ENCODE results near the gene LSM7.
A peak's percentile ranks its signal among the peaks of the same experiment; 100 is the strongest.
"Not testable (repeated sequence)": the region's sequence is repeated elsewhere in the genome, so short reads cannot be mapped to it uniquely, and the experiment has no call there.

Gene LSM7

DNA sequence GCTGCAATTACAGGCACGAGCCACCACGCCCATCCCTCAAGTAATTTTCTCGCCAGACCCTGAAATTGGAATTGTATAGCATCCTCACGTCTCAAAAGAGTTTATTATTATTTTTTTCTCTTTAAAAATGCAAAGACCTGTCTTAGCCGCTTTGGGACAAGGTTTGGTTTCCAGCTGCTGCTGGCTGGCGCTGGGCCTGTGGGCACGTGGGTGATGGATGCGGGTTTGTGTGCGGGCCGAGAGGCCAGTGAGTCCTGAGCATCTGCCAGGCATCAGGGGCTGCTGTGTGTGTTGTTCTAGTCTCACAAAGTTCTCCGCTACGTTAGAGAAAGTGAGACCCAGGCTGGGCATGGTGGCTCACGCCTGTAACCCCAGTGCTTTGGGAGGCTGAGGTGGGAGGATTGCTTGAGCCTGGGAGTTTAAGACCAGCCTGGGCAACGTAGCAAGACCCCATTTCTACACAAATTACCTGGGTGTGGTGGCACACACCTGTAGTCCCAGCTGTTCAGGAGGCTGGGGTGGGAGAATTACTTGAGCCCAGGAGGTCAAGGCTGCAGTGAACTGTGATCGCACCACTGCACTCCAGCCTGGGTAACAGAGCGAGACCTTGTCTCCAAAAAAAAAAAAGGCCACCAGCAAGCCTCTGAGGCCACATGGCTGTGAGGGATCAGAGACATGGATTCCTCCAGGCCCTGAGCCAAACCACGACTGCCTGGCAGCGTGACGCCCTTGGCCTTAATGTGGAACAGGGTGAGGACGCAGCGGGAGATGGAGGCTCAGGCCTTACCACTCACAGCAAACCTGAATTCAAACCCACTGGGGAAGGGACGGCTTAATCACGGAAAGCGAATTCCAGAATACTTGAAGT is 27.0 kb upstream of the LSM7 start:
- DNase-seq (ENCODE audit: low read depth, low spot score): no peak

GRCh38 chr19:2354670-2355069 is 26.3 kb upstream of the LSM7 start:
- no peak for DNase-seq (ENCODE audit: low read depth, low spot score)

DNA sequence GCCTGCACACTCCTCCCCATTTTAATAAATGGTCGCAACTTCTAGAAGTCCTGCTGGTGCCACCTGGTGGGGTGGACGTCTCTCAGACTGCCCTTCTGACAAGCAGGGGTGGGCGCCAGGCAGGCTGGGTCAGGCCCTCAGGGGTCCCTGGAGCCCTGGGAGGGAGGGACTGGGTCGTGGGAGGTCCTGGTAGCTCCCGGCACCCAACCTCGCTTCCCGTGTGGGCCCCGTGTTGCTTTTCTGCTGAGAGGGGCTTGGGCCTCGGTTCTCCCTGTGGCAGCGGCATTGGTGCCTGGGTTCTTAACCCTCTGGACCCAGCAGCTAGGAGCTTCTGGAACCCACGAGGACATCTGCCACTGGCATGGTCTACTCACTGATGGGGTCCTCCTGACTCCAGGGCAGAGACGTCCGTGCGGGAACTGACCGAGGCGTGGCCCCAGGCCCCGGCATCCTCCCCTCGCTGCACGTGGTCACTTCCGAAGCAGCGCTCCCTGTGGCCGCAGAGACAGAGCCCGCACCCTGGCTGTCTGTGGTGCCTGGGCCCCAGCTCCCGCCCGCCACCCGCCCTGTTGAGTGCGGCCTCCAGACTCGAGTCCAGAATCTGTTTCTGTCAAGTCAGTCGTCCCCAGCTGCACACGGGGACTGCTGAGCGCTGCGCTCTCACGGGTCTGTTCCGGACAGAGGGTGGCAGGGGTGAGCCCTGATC is 25.7 kb upstream of the LSM7 start:
- no peak for DNase-seq (ENCODE audit: low read depth, low spot score)

DNA sequence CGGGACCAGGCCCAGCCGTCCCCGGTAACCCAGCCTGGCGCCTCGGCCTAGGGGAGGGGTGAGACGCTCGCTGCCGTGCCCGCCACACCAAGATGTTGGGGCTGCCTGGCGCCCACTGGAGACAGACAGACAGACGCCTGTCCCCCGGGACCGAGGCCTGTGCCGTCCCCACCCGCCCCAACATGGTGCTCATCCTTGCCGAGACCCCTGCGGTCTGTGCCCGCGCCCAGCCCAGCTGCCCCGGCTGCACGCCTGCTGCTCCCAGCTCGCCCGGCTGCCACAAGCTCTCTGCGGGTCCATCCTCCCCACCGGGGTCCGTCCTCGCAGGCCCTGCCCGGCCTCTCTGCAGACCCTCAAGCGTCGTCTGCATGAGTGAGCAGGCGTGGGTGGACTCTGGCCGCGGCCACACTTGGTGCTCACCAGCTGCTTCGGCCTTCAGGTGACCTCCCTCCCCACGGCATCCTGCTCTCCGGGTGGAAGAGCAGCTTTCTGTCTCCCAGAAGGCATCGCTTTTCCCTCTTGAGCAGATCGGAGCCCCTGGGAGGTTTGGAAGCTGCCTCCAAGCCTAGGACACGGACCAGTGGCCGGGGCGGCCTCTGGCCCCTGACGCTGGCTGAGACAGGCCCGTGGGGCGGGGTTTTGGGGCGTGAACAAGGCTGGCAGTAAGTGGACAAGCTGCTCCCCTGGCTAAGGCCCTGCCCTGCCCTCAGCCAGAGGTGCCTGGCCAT is 24.9 kb upstream of the LSM7 start:
- no peak for DNase-seq (ENCODE audit: low read depth, low spot score)

GRCh38 chr19:2352121-2352520 is 23.7 kb upstream of the LSM7 start:
- no peak for DNase-seq (ENCODE audit: low read depth, low spot score)

GRCh38 chr19:2351591-2351990 is 23.2 kb upstream of the LSM7 start:
- DNase-seq (ENCODE audit: low read depth, low spot score): no peak

DNA sequence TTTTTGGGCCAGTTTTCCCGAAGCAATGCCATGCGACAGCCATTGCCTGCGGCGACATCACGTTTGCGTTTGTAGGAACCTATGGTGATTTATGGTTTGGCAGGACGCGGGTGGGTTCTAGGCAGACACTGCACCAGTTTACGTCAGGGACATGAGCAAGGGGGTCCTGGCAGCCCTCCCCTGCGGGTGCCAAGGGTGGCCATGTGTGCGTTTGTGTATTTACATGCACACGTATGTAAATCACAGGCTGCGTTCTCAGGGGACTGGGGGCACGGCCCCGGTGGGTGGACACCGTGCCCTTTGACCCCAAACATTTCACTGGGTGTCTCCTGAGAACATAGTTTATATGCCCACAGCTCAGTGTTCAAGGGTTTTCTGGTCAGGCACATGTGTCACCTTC is 22.3 kb upstream of the LSM7 start:
- DNase-seq (ENCODE audit: low read depth, low spot score): no peak

- not testable (repeated sequence) for DNase-seq (ENCODE audit: low read depth, low spot score)
Observed at GRCh38 chr19:2349818-2350217, 21.4 kb upstream of the LSM7 start.

GRCh38 chr19:2345794-2346663 is 17.6 kb upstream of the LSM7 start:
- DNase-seq (ENCODE audit: low read depth, low spot score): no peak

DNA sequence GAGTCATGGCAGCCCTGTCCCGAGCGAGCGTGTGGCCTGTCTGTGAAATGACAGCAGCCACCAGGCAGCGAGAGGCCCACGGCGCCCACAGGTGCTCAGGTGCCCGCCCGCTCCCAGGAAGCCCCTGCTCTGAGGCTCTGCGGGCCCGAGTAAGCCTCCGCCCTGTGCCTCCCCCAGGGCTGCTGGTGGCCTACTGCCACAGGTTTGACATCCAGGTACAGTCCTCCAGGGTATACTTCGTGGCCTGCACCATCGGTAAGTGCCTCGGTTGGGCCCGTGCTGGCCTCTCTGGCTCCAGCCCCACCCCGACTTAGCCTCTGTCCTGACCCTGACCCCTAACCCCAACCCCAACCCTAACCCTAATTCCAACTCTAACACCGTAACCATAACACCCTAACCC is 16.7 kb upstream of the LSM7 start:
- DNase-seq (ENCODE audit: low read depth, low spot score): no peak

DNA sequence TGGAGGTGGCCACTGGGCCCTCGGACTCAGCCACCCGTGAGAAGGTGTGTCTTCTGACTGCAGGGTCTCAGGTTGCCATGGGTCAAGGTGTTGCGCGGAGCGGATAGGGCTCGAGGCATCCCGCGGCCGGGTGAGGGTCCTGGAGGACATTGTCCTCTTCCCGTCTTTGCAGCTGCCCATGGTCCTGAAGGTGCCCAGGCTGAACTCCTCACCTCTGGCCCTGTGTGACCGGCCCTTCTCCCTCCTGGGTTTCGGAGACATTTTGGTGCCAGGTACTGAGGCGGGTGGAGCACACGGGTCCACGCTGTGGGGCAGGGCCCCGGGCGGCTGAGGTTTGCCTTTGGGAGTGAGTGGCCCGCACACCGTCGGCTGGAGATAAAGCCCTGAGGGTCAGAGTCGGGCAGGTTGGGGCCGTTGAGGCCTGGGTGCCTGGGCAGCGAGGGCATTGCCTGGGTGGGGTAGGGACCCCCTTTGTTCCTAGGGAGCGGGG is 16.0 kb upstream of the LSM7 start:
- DNase-seq (ENCODE audit: low read depth, low spot score): no peak

GRCh38 chr19:2343289-2343982 is 15.1 kb upstream of the LSM7 start:
- DNase-seq (ENCODE audit: low read depth, low spot score): no peak

DNA sequence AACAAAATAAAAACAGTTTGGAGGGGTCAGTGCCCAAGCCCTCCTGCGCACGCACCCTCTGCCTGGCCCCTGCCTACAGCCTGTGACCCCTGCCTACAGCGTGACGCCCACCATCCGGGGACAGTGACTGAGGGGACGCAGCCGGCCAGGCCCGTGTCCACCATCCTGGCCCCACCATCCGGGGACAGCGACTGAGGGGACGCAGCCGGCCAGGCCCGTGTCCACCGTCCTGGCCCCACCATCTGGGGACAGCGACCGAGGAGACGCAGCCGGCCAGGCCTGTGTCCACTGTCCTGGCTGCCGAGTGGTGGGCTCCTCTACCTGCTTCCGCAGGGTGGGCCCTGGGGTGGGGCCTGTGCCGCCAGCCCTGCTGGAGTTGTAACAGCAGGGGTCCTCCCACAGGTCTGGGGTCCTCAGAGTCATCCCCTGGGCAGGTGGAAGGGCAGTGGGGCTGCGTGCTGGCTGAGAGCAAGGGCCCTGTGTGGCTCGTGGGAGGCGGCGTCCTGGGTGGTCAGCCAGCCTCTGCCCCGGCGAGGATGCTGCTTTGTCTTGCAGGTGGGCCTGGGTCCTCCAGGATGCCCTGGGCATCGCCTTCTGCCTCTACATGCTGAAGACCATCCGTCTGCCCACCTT is 14.4 kb upstream of the LSM7 start:
- DNase-seq (ENCODE audit: low read depth, low spot score): no peak

GRCh38 chr19:2341982-2342381 is 13.6 kb upstream of the LSM7 start:
- peak; percentile 75 for DNase-seq (ENCODE audit: low read depth, low spot score)

DNA sequence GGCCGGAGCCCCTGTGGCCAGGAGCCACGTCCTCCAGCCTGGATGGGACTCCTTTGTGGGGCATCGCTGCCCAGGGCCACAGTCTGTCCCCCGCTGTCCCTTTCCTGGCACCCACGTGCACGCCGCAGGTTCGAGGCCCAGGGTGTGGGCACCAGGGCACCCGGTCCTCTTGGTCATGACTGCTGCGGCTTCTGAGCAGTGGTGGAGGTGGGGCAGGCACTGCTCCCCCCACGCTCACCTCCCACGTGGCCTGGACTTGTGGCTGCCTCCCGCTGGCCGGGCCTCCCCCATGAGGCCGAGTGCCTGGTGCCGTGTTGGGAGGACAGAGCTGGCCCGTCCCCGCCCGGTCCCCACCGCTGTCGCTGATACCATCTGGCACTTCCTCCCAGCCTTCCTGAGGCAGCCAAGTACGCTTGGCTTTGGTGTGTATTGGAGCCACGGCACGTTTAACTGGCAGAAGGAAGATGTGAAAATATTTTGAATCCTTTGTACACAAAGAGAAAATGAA is 12.9 kb upstream of the LSM7 start:
- DNase-seq (ENCODE audit: low read depth, low spot score): no peak

GRCh38 chr19:2340496-2341243 is 12.3 kb upstream of the LSM7 start:
- no peak for DNase-seq (ENCODE audit: low read depth, low spot score)

DNA sequence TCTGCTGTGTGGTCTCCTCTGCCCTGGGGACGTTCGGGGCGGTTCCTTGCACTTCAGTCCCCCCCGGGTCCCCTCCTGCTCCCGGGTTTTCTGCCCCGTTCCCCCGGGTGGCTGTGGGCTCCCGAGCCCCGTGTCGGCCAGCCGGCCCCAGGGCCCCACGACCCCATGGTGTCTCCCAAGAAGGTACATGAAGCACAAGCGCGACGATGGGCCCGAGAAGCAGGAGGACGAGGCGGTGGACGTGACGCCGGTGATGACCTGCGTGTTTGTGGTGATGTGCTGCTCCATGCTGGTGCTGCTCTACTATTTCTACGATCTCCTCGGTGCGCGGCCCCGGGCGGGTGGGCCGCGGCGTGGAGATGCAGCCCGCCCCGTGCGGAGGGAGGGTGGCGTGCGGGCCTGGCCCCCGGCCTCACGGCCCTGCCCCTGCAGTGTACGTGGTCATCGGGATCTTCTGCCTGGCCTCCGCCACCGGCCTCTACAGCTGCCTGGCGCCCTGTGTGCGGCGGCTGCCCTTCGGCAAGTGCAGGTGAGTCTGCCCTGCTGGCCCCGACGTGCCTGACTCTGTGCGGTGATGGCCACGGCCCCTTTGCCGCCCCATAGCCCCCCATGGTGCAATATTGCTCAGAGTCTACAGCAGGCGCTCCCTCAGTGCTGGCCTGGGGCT is 11.4 kb upstream of the LSM7 start:
- DNase-seq (ENCODE audit: low read depth, low spot score): no peak

DNA sequence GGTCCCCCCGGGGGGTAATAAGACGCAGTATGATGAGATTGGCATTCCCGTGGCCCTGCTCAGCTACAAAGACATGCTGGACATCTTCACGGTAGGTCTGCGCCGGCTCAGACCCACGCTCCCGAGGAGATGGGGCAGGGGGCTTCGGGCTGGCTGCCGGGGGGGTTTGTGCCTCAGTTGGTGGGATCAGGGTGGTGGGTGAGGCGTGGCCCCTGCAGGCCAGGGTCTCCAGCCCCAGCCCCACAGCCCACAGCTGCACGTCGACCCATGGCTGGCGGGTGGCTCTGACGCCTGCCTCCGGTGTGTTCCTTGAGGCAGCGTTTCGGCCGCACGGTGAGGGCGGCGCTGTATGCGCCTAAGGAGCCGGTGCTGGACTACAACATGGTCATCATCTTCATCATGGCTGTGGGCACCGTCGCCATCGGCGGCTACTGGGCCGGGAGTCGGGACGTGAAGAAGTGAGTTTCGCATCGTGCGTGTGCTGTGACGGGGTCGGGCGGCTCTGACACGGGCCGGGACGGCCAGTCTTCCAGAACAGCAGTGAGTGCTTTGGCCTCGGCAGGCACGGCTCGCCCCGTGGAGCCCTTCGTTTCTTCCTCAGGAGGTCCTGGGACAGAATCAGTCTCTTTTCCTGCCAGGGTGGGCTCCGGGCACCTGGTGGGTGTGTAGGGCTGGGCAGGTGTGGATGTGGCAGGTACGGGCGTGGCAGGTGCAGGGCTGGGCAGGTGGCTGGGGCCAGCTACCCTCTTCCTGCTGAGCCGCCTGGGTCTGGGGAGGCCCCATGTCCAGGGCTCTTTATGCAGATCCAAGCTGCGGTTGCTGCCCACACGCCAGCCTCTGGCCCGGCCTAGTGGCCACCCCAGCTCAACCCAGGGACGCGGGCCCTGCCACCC is 10.6 kb upstream of the LSM7 start:
- DNase-seq (ENCODE audit: low read depth, low spot score): no peak

All from ELF-1 (cell line).